ENCODE data around the gene C12orf76. TPM values are rescaled to one million over a fixed set of nuclear protein-coding genes. Genes with fewer than 3 reads are reported as not detected.

The C12orf76 gene
- total and polyA plus RNA-seq, 9 of the 15 experiments (the other 6 are each of a cell fraction or from before 2014, with no cell fraction given): 6.3 to 38.6 (median 12.3) TPM

DNA sequence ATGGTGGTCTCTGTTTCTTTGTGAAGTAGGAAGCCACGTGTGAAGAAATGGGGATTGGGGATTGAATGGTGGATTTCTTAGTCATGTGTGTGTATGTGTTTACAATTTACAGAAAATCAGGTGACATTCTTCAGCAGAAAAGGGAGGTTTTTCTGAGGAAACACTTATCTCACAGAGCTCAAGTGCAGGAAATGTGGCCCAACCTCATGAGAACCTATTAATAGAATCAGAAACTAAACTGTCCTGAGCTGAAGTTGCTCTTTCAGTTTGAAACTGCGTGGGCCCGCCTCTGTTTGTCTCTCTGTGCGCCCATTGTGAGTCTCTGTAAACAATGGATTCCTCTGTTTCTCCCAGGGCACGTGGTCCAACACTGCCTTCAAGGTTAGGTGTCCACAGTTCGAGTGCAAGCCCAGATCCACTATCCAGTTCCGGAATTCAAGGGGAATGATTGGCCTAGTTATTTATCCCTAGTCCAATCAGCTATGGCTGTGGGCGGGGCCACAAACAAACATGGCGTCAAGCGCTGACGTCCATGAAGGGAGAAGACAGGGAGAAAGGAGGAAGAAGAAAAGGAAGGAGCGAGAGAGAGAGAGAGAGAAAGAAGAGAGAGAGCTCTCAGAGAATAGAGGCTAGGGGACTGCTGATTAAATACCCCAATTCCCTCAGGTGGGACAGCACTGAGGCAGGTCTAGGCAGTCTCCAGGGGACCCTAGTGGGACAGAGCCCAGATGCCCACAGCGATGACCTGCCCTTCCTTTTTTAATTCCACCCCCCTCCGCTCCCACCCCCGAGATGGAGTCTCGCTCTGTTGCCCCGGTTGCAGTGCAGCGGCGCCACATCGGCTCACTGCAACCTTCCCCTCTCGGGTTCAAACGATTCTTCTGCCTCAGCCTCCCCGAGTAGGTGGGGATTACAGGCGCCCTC, 31.4 kb upstream of the C12orf76 start (continued):
- peak; percentile 73 for TF ChIP-seq GABPA (tag; conservative IDR thresholded peaks at IDR 0.05; ENCODE audit: low read depth)
- TF ChIP-seq ZNF589 (CRISPR knock-in tag; IDR thresholded peaks at IDR 0.05; ENCODE audit: low read depth): 0 out of 2 replicates have a peak, but pooled peaks have one; percentile 92
- TF ChIP-seq ZFP1 (CRISPR knock-in tag; IDR thresholded peaks at IDR 0.05): no peak
- TF ChIP-seq GABPB2 (CRISPR knock-in tag; conservative IDR thresholded peaks at IDR 0.05): no peak
- no peak for TF ChIP-seq TARDBP (IDR thresholded peaks at IDR 0.05)
- TF ChIP-seq, protein P1, sequence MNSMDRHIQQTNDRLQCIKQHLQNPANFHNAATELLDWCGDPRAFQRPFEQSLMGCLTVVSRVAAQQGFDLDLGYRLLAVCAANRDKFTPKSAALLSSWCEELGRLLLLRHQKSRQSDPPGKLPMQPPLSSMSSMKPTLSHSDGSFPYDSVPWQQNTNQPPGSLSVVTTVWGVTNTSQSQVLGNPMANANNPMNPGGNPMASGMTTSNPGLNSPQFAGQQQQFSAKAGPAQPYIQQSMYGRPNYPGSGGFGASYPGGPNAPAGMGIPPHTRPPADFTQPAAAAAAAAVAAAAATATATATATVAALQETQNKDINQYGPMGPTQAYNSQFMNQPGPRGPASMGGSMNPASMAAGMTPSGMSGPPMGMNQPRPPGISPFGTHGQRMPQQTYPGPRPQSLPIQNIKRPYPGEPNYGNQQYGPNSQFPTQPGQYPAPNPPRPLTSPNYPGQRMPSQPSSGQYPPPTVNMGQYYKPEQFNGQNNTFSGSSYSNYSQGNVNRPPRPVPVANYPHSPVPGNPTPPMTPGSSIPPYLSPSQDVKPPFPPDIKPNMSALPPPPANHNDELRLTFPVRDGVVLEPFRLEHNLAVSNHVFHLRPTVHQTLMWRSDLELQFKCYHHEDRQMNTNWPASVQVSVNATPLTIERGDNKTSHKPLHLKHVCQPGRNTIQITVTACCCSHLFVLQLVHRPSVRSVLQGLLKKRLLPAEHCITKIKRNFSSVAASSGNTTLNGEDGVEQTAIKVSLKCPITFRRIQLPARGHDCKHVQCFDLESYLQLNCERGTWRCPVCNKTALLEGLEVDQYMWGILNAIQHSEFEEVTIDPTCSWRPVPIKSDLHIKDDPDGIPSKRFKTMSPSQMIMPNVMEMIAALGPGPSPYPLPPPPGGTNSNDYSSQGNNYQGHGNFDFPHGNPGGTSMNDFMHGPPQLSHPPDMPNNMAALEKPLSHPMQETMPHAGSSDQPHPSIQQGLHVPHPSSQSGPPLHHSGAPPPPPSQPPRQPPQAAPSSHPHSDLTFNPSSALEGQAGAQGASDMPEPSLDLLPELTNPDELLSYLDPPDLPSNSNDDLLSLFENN (IDR thresholded peaks at IDR 0.05; ENCODE audit: low read depth in 2 of 2, low read length in 2 of 2): no peak
- no peak for TF ChIP-seq PHTF2 (CRISPR knock-in tag; IDR thresholded peaks at IDR 0.05)
- TF ChIP-seq L3MBTL2 (IDR thresholded peaks at IDR 0.05): peak; percentile 100
- TF ChIP-seq POLR2AphosphoS5 (IDR thresholded peaks at IDR 0.05; ENCODE audit: control insufficient read depth, insufficient read depth, low read depth, low read length): 0 out of 2 replicates have a peak, but pooled peaks have one; percentile 21
- TF ChIP-seq, protein P2, sequence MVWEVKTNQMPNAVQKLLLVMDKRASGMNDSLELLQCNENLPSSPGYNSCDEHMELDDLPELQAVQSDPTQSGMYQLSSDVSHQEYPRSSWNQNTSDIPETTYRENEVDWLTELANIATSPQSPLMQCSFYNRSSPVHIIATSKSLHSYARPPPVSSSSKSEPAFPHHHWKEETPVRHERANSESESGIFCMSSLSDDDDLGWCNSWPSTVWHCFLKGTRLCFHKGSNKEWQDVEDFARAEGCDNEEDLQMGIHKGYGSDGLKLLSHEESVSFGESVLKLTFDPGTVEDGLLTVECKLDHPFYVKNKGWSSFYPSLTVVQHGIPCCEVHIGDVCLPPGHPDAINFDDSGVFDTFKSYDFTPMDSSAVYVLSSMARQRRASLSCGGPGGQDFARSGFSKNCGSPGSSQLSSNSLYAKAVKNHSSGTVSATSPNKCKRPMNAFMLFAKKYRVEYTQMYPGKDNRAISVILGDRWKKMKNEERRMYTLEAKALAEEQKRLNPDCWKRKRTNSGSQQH (CRISPR knock-in tag; IDR thresholded peaks at IDR 0.05): peak; percentile 20; the same call in 1 of the 2 replicates
- no peak for TF ChIP-seq MCM7 (IDR thresholded peaks at IDR 0.05)
- TF ChIP-seq ZNF583 (CRISPR knock-in tag; IDR thresholded peaks at IDR 0.05): peak; percentile 87
- TF ChIP-seq CHD4 (IDR thresholded peaks at IDR 0.05; ENCODE audit: insufficient read depth, insufficient replicate concordance, low read depth, low read length, poor library complexity, severe bottlenecking): no peak
- TF ChIP-seq TRIM25 (IDR thresholded peaks at IDR 0.05; ENCODE audit: borderline replicate concordance): 0 out of 2 replicates have a peak, but pooled peaks have one; percentile 17
- TF ChIP-seq ZFP36 (IDR thresholded peaks at IDR 0.05; ENCODE audit: low read depth, low read length, partially characterized antibody): no peak
- TF ChIP-seq SIRT6 (IDR thresholded peaks at IDR 0.05; ENCODE audit: low read depth, low read length): no peak
- TF ChIP-seq PRMT5 (CRISPR knock-in tag; IDR thresholded peaks at IDR 0.05): no peak
- no peak for TF ChIP-seq RBM14 (IDR thresholded peaks at IDR 0.05; ENCODE audit: borderline replicate concordance, insufficient read depth, low read depth, low read length)
- no peak for TF ChIP-seq STAG1 (CRISPR knock-in tag; IDR thresholded peaks at IDR 0.05; ENCODE audit: borderline replicate concordance)
- TF ChIP-seq NFRKB (IDR thresholded peaks at IDR 0.05; ENCODE audit: low read depth): peak; percentile 92
- no peak for TF ChIP-seq ARHGAP35 (IDR thresholded peaks at IDR 0.05; ENCODE audit: partially characterized antibody)
- TF ChIP-seq MCM2 (IDR thresholded peaks at IDR 0.05; ENCODE audit: low read depth): no peak

Measured in K562 (cell line).